ENCODE results near the gene PSTPIP2. TPM values are rescaled to one million over a fixed set of nuclear protein-coding genes. Genes with fewer than 3 reads are reported as not detected.
A peak's percentile ranks its signal among the peaks of the same experiment; 100 is the strongest.
"Not testable (repeated sequence)": the region's sequence is repeated elsewhere in the genome, so short reads cannot be mapped to it uniquely, and the experiment has no call there.

The PSTPIP2 gene
- total RNA-seq, 1 donor from 2014 or later: 6.7 TPM

- DNase-seq (ENCODE audit: low spot score): no peak
Measured at GRCh38 chr18:45984546-45985235, 87.4 kb downstream of the PSTPIP2 start.

- DNase-seq (ENCODE audit: low spot score): no peak
Measured at GRCh38 chr18:45981821-45982220, 90.2 kb downstream of the PSTPIP2 start.

- no peak for DNase-seq (ENCODE audit: low spot score)
Measured at GRCh38 chr18:45980229-45980628, 91.8 kb downstream of the PSTPIP2 start.

GRCh38 chr18:45978084-45978483, 94.0 kb downstream of the PSTPIP2 start:
- no peak for DNase-seq (ENCODE audit: low spot score)

- DNase-seq (ENCODE audit: low spot score): no peak
Measured at GRCh38 chr18:45976974-45977373, 95.1 kb downstream of the PSTPIP2 start.

- DNase-seq (ENCODE audit: low spot score): no peak
Measured at GRCh38 chr18:45976566-45976965, 95.5 kb downstream of the PSTPIP2 start.

DNA sequence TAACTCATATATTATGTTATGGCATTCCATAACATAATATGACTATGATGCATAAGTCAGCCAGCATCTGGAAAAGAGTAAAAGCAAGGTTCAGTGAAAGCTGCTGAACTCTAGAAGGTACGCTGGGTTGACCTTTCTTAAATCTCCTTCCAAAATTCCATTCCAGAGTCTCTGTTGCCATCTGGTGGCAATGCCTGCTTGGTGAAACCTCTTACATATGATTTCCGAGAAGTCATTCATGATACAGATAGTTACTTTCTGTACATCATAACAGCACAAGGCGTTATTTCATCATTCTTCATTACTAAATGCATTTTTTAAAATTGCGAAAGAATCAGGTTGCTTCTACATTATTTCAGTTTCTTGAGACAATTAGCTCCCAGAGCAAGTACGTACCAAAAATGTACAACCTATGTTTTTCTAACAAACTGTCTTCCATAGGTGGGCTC, 97.9 kb downstream of the PSTPIP2 start:
- peak; percentile 84 for DNase-seq (ENCODE audit: low spot score)

DNA sequence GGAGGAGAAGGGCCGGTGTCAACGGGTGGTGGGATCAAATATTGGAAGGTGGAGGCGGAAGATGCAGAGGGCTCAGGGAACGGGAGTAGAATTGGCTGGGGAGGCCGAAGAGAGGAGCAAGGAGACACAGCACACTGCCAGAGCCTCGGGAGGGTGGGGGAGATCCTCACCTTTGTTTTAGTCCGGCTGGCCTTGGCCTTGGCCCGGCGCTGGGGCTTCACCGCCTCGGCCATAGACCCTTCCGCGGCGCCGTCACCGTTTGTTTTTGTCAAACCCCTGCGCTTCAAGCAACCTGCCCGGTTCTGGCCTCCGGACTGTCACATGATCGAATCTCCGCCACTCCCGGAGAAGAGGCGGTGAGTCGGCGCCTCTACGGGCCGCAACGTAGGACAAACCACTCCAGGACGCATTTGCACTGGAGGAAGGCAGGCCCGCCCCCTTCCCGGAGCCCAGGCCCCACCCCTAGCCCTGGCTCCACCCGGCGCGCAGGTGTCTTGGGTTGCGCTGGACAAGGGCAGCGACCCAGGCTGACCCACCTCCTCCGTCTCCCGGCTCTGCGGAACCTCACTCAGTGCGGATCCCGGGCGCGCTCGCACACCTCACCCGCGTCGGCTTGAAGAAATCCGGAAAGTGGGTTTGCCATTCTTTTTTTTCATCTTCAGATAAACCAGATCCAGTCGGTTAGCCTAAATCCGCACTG, 104.9 kb downstream of the PSTPIP2 start, which contains the start of gene EPG5:
Gene EPG5 (minus strand): TSS at position 323 of the 700 bp plus-strand sequence. CDS start 90 bp downstream, at position 233.
- peak; percentile 98 for DNase-seq (ENCODE audit: low spot score)

- DNase-seq (ENCODE audit: low spot score): not testable (repeated sequence)
Measured at GRCh38 chr18:45964913-45965312, 107.1 kb downstream of the PSTPIP2 start.

DNA sequence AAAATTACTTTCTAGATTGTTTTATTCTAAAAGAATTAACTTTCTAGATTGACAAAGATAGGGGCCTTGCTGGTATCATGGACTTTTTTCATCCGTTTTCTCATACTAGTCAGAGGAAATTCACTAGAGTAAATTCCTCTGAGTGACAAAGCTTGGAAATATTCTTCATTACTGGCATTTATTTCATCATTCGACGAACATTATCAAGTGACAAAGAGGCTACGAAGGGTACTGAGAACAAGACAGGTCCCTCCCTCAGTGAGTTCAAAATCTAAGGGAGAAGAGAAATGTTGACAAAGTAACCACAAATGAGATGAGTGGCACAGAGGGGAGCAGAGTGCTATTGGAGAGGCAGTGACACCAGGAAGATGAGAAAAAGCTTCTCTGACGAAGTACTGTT, 109.2 kb downstream of the PSTPIP2 start:
- no peak for DNase-seq (ENCODE audit: low spot score)

- no peak for DNase-seq (ENCODE audit: low spot score)
Measured at GRCh38 chr18:45962461-45962860, 109.6 kb downstream of the PSTPIP2 start.

DNA sequence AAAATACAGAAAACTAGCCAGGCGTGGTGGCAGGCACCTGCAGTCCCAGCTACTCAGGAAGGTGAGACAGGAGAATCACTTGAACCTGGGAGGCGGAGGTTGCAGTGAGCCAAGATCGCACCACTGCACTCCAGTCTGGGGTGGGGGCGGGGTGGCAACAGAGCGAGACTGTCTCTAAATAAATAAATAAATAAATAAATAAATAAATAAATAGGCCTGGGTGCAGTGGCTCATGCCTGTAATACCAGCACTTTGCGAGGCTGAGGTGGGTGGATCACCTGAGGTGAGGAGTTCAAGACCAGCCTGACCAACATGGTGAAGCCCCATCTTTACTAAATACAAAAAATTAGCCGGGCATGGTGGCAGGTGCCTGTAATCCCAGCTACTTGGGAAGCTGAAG, 112.6 kb downstream of the PSTPIP2 start:
- not testable (repeated sequence) for DNase-seq (ENCODE audit: low spot score)

- no peak for DNase-seq (ENCODE audit: low spot score)
Measured at GRCh38 chr18:45958730-45959129, 113.3 kb downstream of the PSTPIP2 start.

DNA sequence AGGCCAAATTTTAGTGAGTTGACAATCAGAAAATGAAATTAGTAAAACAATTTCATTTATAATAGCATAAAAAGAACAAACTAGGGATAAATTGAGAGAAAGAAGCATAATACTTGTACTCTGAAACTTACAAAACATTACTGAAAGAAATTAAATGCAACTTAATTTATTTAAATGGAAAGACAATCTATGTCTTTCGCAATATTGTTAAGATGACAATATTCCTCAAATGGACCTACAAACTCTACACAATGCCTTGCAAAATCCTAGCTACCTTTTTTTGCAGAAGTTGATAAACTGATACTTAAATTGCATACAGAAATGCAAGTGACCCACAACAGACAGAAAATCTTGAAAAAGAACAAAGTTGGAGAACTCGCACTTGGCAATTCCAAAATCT, 114.0 kb downstream of the PSTPIP2 start:
- DNase-seq (ENCODE audit: low spot score): no peak

GRCh38 chr18:45957100-45957499, 115.0 kb downstream of the PSTPIP2 start:
- no peak for DNase-seq (ENCODE audit: low spot score)

GRCh38 chr18:45954070-45954934, 117.8 kb downstream of the PSTPIP2 start:
- DNase-seq (ENCODE audit: low spot score): peak; percentile 44

- peak; percentile 12 for DNase-seq (ENCODE audit: low spot score)
Measured at GRCh38 chr18:45951016-45951714, 120.9 kb downstream of the PSTPIP2 start.

- DNase-seq (ENCODE audit: low spot score): no peak
Measured at GRCh38 chr18:45945669-45946068, 126.4 kb downstream of the PSTPIP2 start.

DNA sequence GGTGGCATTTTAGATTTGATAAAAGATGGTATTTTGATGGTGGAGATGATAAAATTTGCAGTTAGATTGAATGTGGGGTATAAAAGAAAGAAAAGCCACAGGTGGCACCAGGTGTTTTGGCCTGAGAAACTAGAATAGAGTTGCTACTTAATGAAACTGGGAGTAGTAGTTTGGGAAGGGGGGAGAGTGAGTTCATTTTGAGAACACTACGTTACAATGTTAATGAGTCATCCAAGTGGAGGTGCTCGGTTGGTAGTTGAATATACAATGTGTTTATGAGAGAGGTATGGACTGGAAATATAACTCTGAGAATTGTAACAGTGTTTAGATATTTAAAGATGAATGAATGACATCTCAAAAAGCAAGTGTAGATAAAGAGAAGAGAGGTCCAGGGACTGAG, 131.3 kb downstream of the PSTPIP2 start:
- no peak for DNase-seq (ENCODE audit: low spot score)

GRCh38 chr18:45939236-45939635, 132.8 kb downstream of the PSTPIP2 start:
- no peak for DNase-seq (ENCODE audit: low spot score)

DNA sequence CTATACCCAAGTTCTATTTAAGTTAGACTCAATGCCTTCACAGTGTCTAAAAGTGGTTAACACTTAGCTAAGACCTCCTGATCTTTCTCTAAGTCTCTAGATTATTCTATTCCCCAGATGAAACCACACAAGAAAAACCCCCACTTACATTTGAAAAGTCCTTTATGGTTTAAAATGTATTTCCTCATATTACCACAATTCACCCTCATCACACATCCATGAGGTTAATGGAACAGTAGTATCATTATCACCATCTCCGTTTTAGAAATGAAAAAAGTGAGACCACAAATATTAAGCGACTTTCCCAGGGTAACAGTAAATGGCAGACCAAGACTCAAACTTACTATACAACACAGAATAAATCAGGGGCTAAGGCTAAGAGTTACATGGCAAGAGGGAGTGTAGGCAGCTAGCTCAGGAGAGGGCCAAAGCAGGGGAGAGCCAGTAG, 133.5 kb downstream of the PSTPIP2 start:
- DNase-seq (ENCODE audit: low spot score): no peak
